Astrocyte (in vitro differentiated cells and primary cell): ENCODE data around the gene THOC2. TPM values are rescaled to one million over a fixed set of nuclear protein-coding genes. Genes with fewer than 3 reads are reported as not detected.
A peak's percentile ranks its signal among the peaks of the same experiment; 100 is the strongest.
"Not testable (repeated sequence)": the region's sequence is repeated elsewhere in the genome, so short reads cannot be mapped to it uniquely, and the experiment has no call there.

Experiments
- DNase-seq: peaks from one replicate; pipeline ENCODE4 v3.0.0-alpha.2; 2010; ENCODE audit warnings: low read depth
- FAIRE-seq: peaks from 2 replicates; lab custom pipeline; 2011; peaks lifted over from hg19 to GRCh38; lab: Jason Lieb, UNC
- H2AFZ ChIP-seq: 2 replicates; pipeline ENCODE4 v1.6.0; 2012; ENCODE audit warnings: low read depth, low read length, inconsistent platforms
- H3K27ac ChIP-seq: 2 replicates; pipeline ENCODE4 v1.5.1; 2011; ENCODE audit warnings: low read depth, low read length, inconsistent platforms
- H3K27me3 ChIP-seq: 2 replicates; pipeline ENCODE4 v1.6.0; 2011; ENCODE audit warnings: low read length, inconsistent platforms; ENCODE audit not compliant: insufficient read depth
- H3K36me3 ChIP-seq: 2 replicates; pipeline ENCODE4 v1.5.1; 2011; ENCODE audit warnings: low read length, inconsistent platforms; ENCODE audit not compliant: insufficient read depth
- H3K4me1 ChIP-seq: 2 replicates; pipeline ENCODE4 v1.5.1; 2011; ENCODE audit warnings: low read length, inconsistent platforms; ENCODE audit not compliant: insufficient read depth
- H3K4me2 ChIP-seq: 2 replicates; pipeline ENCODE4 v1.6.0; 2012; ENCODE audit warnings: low read length, inconsistent platforms
- H3K4me3 ChIP-seq: 2 replicates; pipeline ENCODE4 v1.5.1; 2011; ENCODE audit warnings: low read depth, mild to moderate bottlenecking, low read length, inconsistent platforms; ENCODE audit not compliant: insufficient read depth
- H3K79me2 ChIP-seq: 2 replicates; pipeline ENCODE4 v1.6.0; 2012; ENCODE audit warnings: mild to moderate bottlenecking, low read length, inconsistent platforms; ENCODE audit not compliant: insufficient read depth
- H3K9ac ChIP-seq: 2 replicates; pipeline ENCODE4 v1.6.0; 2012; ENCODE audit warnings: mild to moderate bottlenecking, low read length, inconsistent platforms
- H3K9me3 ChIP-seq: 2 replicates; pipeline ENCODE4 v1.5.1; 2012; ENCODE audit warnings: low read depth, mild to moderate bottlenecking, low read length, inconsistent platforms; ENCODE audit not compliant: insufficient read depth
- H4K20me1 ChIP-seq: 2 replicates; pipeline ENCODE4 v1.6.0; 2012; ENCODE audit warnings: low read length, inconsistent platforms; ENCODE audit not compliant: insufficient read depth
- H3K27ac Mint-ChIP-seq: one replicate; pipeline ENCODE4 v1.8.0; 2021; ENCODE audit warnings: mild to moderate bottlenecking, mixed read lengths; ENCODE audit not compliant: unreplicated experiment
- H3K27me3 Mint-ChIP-seq: one replicate; pipeline ENCODE4 v1.8.0; 2021; ENCODE audit warnings: low read depth, mixed read lengths; ENCODE audit not compliant: unreplicated experiment
- H3K36me3 Mint-ChIP-seq: one replicate; pipeline ENCODE4 v1.8.0; 2021; ENCODE audit warnings: low read depth, mixed read lengths; ENCODE audit not compliant: unreplicated experiment
- H3K4me1 Mint-ChIP-seq: one replicate; pipeline ENCODE4 v1.8.0; 2021; ENCODE audit warnings: low read depth, mixed read lengths; ENCODE audit not compliant: unreplicated experiment
- H3K4me3 Mint-ChIP-seq: one replicate; pipeline ENCODE4 v1.8.0; 2021; ENCODE audit warnings: mild to moderate bottlenecking, moderate library complexity, mixed read lengths; ENCODE audit not compliant: unreplicated experiment
- H3K9me3 Mint-ChIP-seq: one replicate; pipeline ENCODE4 v1.8.0; 2021; ENCODE audit warnings: mild to moderate bottlenecking, mixed read lengths; ENCODE audit not compliant: unreplicated experiment
- CTCF ChIP-seq: IDR thresholded peaks from 2 replicates; pipeline ENCODE4 v1.5.1; 2011; ENCODE audit warnings: low read depth, mild to moderate bottlenecking, inconsistent platforms, low read length, moderate library complexity; ENCODE audit not compliant: insufficient read depth
- EZH2 ChIP-seq: IDR thresholded peaks from 2 replicates; pipeline ENCODE4 v1.6.1; 2012; ENCODE audit warnings: mild to moderate bottlenecking, low read length, inconsistent platforms; ENCODE audit not compliant: insufficient read depth
- total RNA-seq: library from RNA; stranded (reverse); gene quantifications from 2 replicates; pipeline ENCODE4 v1.2.1, GENCODE V29; 2021

Gene THOC2
- total RNA-seq, 1 donor from 2014 or later: 64.8 TPM

GRCh38 chrX:123736333-123736921 is 3.6 kb upstream of the THOC2 start:
- TF ChIP-seq EZH2 (no peak), CTCF (no peak)
- H3K27ac Mint-ChIP-seq: peak overlapping the region; percentile 94
- DNase-seq (peak; percentile 82), FAIRE-seq (peak; percentile 99)
- H3K4me1 ChIP-seq: peaks cover 7% of the 10 kb centered on the region
- H3K4me3 Mint-ChIP-seq: peak overlapping the region; percentile 64
- H3K9me3 Mint-ChIP-seq: no peaks in the 10 kb centered on the region
- no peak overlapping the region for H3K4me3 ChIP-seq
- peaks cover 4% of the 10 kb centered on the region for H3K4me1 Mint-ChIP-seq
- H3K27me3 ChIP-seq: no peaks in the 10 kb centered on the region
- H3K4me2 ChIP-seq: peak overlapping the region; percentile 56
- no peak overlapping the region for H3K9ac ChIP-seq
- H3K36me3 Mint-ChIP-seq: no peaks in the 10 kb centered on the region
- H3K27ac ChIP-seq: peak overlapping the region; percentile 55
- H3K36me3 ChIP-seq: no peaks in the 10 kb centered on the region
- peaks cover 11% of the 10 kb centered on the region for H4K20me1 ChIP-seq
- no peaks in the 10 kb centered on the region for H3K9me3 ChIP-seq
- H3K27me3 Mint-ChIP-seq: no peaks in the 10 kb centered on the region
- no peak overlapping the region for H2AFZ ChIP-seq
- peaks cover 14% of the 10 kb centered on the region for H3K79me2 ChIP-seq

- peak; percentile 41 for FAIRE-seq
- not testable (repeated sequence) for H3K4me1 ChIP-seq, H3K4me2 ChIP-seq, H3K9me3 Mint-ChIP-seq, H3K9ac ChIP-seq, H3K36me3 Mint-ChIP-seq, DNase-seq, H2AFZ ChIP-seq, H3K27me3 Mint-ChIP-seq, H3K36me3 ChIP-seq, H3K27me3 ChIP-seq, H3K4me3 ChIP-seq, H3K4me1 Mint-ChIP-seq, H3K27ac ChIP-seq, H3K27ac Mint-ChIP-seq, H3K4me3 Mint-ChIP-seq, H3K9me3 ChIP-seq
- H4K20me1 ChIP-seq: peaks cover 21% of the 10 kb centered on the region
- peaks cover 27% of the 10 kb centered on the region for H3K79me2 ChIP-seq
These were observed 2.3 kb upstream of the THOC2 start for GRCh38 chrX:123735137-123735536.

GRCh38 chrX:123734079-123734478 is 1.2 kb upstream of the THOC2 start:
- Histone ChIP-seq H3K79me2 (peaks cover 38% of the 10 kb centered on the region), H4K20me1 (peaks cover 26% of the 10 kb centered on the region)
- H3K4me3 ChIP-seq, H3K9ac ChIP-seq, FAIRE-seq, H3K27ac ChIP-seq, H3K4me3 Mint-ChIP-seq, H3K27me3 ChIP-seq, H2AFZ ChIP-seq, H3K9me3 Mint-ChIP-seq, H3K27me3 Mint-ChIP-seq, DNase-seq, H3K4me2 ChIP-seq, H3K27ac Mint-ChIP-seq, H3K4me1 Mint-ChIP-seq, H3K4me1 ChIP-seq, H3K36me3 Mint-ChIP-seq, H3K9me3 ChIP-seq, H3K36me3 ChIP-seq: not testable (repeated sequence)
